ENCODE data around the gene PARD3B.

- TF ChIP-seq CTCF (IDR thresholded peaks at IDR 0.05) (no peak), POLR2A (IDR thresholded peaks at IDR 0.05) (no peak)
These were observed 31.2 kb downstream of the PARD3B start for GRCh38 chr2:204576362-204576979.
